SK-N-SH treated with all-trans-retinoic acid at 6 μM for 48 hours (cell line): Measurements from ENCODE around the gene CAB39L.

ENCODE experiments used
- ATAC-seq: fragments of 200-7000 bp; cut with Tn5 transposase; 3 replicates; pipeline ENCODE4 v1.9.1; 2020; ENCODE audit warnings: mild to moderate bottlenecking, moderate library complexity
- ARNTL ChIP-seq: fragments of 450-650 bp; formaldehyde crosslinking; IDR thresholded peaks from 2 replicates; pipeline ENCODE4 v1.5.0; 2020; ENCODE audit warnings: low read depth, mild to moderate bottlenecking, moderate library complexity, borderline replicate concordance
- BACH2 ChIP-seq: fragments of 250-450 bp; sonication (Bioruptor Pico); IDR thresholded peaks from 2 replicates; pipeline ENCODE4 v1.9.0; 2021; ENCODE audit warnings: mild to moderate bottlenecking, borderline replicate concordance
- CSDC2 ChIP-seq: fragments of 250-450 bp; sonication (Bioruptor Pico); IDR thresholded peaks from 2 replicates; pipeline ENCODE4 v1.5.0; 2020; ENCODE audit warnings: mild to moderate bottlenecking, moderate library complexity
- ESRRG ChIP-seq: fragments of 250-450 bp; sonication (Bioruptor Pico); IDR thresholded peaks from 2 replicates; pipeline ENCODE4 v1.6.1; 2021; ENCODE audit warnings: mild to moderate bottlenecking
- GLIS3 ChIP-seq: fragments of 250-450 bp; sonication (Bioruptor Pico); IDR thresholded peaks from 2 replicates; pipeline ENCODE4 v1.5.0; 2020; ENCODE audit warnings: mild to moderate bottlenecking, moderate library complexity
- ISL1 ChIP-seq: fragments of 250-450 bp; sonication (Bioruptor Pico); IDR thresholded peaks from 2 replicates; pipeline ENCODE4 v2.1.2; 2022; ENCODE audit warnings: mild to moderate bottlenecking, moderate library complexity
- OSR1 ChIP-seq: fragments of 250-450 bp; sonication (Bioruptor Pico); IDR thresholded peaks from 2 replicates; pipeline ENCODE4 v1.8.0; 2022; ENCODE audit warnings: moderate library complexity, mild to moderate bottlenecking, inconsistent platforms
- PPARA ChIP-seq: fragments of 250-450 bp; sonication (Bioruptor Pico); IDR thresholded peaks from 2 replicates; pipeline ENCODE4 v1.5.0; 2020; ENCODE audit warnings: mild to moderate bottlenecking, borderline replicate concordance
- RARB ChIP-seq: fragments of 250-450 bp; sonication (Bioruptor Pico); IDR thresholded peaks from 2 replicates; pipeline ENCODE4 v1.8.0; 2021; ENCODE audit warnings: mild to moderate bottlenecking, moderate library complexity
- SNAI2 ChIP-seq: fragments of 250-450 bp; sonication (Bioruptor Pico); IDR thresholded peaks from 2 replicates; pipeline ENCODE4 v1.5.0; 2020; ENCODE audit warnings: mild to moderate bottlenecking, moderate library complexity
- TCF4 ChIP-seq: fragments of 250-450 bp; sonication (Bioruptor Pico); IDR thresholded peaks from 2 replicates; pipeline ENCODE4 v1.8.0; 2021; ENCODE audit warnings: mild to moderate bottlenecking, moderate library complexity, borderline replicate concordance
- TOX ChIP-seq: fragments of 250-450 bp; sonication (Bioruptor Pico); IDR thresholded peaks from 2 replicates; pipeline ENCODE4 v1.8.0; 2021; ENCODE audit warnings: mild to moderate bottlenecking, moderate library complexity, borderline replicate concordance
- ZC3H10 ChIP-seq: fragments of 250-450 bp; sonication (Bioruptor Pico); IDR thresholded peaks from 2 replicates; pipeline ENCODE4 v1.5.1; 2021; ENCODE audit warnings: mild to moderate bottlenecking, moderate library complexity
- ZFP3 ChIP-seq: fragments of 250-450 bp; sonication (Bioruptor Pico); IDR thresholded peaks from 2 replicates; pipeline ENCODE4 v1.5.0; 2020; ENCODE audit warnings: mild to moderate bottlenecking, moderate library complexity
- ZFP30 ChIP-seq: fragments of 450-650 bp; formaldehyde crosslinking; IDR thresholded peaks from 2 replicates; pipeline ENCODE4 v1.5.0; 2022; ENCODE audit warnings: mild to moderate bottlenecking, moderate library complexity
- ZNF565 ChIP-seq: fragments of 450-650 bp; formaldehyde crosslinking; conservative IDR thresholded peaks from 2 replicates; pipeline ENCODE4 v1.5.0; 2020; ENCODE audit warnings: low read depth, mild to moderate bottlenecking, moderate library complexity
- ZNF70 ChIP-seq: fragments of 450-650 bp; formaldehyde crosslinking; IDR thresholded peaks from 2 replicates; pipeline ENCODE4 v1.5.0; 2020; ENCODE audit warnings: mild to moderate bottlenecking, moderate library complexity
- ZNF8 ChIP-seq: fragments of 450-650 bp; formaldehyde crosslinking; IDR thresholded peaks from 2 replicates; pipeline ENCODE4 v1.5.0; 2020; ENCODE audit warnings: mild to moderate bottlenecking, moderate library complexity
- TF ChIP-seq, protein P1 (sequence below): fragments of 250-450 bp; sonication (Bioruptor Pico); IDR thresholded peaks from 2 replicates; pipeline ENCODE4 v1.5.1; 2020; ENCODE audit warnings: low read depth, mild to moderate bottlenecking, moderate library complexity
- TF ChIP-seq, protein P2 (sequence below): fragments of 250-450 bp; sonication (Bioruptor Pico); IDR thresholded peaks from 2 replicates; pipeline ENCODE4 v1.8.0; 2020; ENCODE audit warnings: mild to moderate bottlenecking, moderate library complexity, borderline replicate concordance
- TF ChIP-seq, protein P3 (sequence below): fragments of 250-450 bp; sonication (Bioruptor Pico); IDR thresholded peaks from 2 replicates; pipeline ENCODE4 v1.8.0; 2021; ENCODE audit warnings: low read depth, mild to moderate bottlenecking, moderate library complexity, borderline replicate concordance
- TF ChIP-seq, protein P4 (sequence below): fragments of 250-450 bp; sonication (Bioruptor Pico); IDR thresholded peaks from 2 replicates; pipeline ENCODE4 v1.5.0; 2020; ENCODE audit warnings: mild to moderate bottlenecking, moderate library complexity
- TF ChIP-seq, protein P5 (sequence below): fragments of 250-450 bp; sonication (Bioruptor Pico); IDR thresholded peaks from 2 replicates; pipeline ENCODE4 v1.5.1; 2021; ENCODE audit warnings: mild to moderate bottlenecking, moderate library complexity

CAB39L gene

DNA sequence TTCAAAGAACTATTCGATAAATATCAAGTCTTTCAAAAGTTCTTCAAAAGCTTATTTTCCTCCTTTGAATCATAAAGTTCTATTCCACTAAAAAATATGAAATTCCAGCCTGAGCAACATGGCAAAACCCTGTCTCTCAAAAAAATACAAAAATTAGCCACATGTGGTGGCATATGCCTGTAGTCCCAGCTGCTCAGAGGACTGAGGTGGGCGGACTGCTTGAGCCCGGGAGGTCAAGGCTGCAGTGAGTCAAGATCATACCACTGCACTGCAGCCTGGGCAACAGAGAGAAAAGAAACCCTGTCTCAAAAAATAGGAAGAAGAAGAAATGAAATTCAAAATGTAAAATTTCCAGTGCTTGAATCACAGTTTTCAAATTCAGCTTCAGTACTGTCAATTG, 24.6 kb downstream of the CAB39L start:
- no peak for ATAC-seq
- no peak for TF ChIP-seq PPARA (CRISPR knock-in tag)
- no peak for TF ChIP-seq ISL1 (CRISPR knock-in tag)
- TF ChIP-seq ZC3H10 (CRISPR knock-in tag): no peak
- TF ChIP-seq SNAI2 (CRISPR knock-in tag): no peak
- no peak for TF ChIP-seq BACH2 (CRISPR knock-in tag)
- TF ChIP-seq RARB (CRISPR knock-in tag): no peak
- TF ChIP-seq, protein P1, sequence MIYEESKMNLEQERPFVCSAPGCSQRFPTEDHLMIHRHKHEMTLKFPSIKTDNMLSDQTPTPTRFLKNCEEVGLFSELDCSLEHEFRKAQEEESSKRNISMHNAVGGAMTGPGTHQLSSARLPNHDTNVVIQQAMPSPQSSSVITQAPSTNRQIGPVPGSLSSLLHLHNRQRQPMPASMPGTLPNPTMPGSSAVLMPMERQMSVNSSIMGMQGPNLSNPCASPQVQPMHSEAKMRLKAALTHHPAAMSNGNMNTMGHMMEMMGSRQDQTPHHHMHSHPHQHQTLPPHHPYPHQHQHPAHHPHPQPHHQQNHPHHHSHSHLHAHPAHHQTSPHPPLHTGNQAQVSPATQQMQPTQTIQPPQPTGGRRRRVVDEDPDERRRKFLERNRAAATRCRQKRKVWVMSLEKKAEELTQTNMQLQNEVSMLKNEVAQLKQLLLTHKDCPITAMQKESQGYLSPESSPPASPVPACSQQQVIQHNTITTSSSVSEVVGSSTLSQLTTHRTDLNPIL (CRISPR knock-in tag): no peak
- TF ChIP-seq, protein P2, sequence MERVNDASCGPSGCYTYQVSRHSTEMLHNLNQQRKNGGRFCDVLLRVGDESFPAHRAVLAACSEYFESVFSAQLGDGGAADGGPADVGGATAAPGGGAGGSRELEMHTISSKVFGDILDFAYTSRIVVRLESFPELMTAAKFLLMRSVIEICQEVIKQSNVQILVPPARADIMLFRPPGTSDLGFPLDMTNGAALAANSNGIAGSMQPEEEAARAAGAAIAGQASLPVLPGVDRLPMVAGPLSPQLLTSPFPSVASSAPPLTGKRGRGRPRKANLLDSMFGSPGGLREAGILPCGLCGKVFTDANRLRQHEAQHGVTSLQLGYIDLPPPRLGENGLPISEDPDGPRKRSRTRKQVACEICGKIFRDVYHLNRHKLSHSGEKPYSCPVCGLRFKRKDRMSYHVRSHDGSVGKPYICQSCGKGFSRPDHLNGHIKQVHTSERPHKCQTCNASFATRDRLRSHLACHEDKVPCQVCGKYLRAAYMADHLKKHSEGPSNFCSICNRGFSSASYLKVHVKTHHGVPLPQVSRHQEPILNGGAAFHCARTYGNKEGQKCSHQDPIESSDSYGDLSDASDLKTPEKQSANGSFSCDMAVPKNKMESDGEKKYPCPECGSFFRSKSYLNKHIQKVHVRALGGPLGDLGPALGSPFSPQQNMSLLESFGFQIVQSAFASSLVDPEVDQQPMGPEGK (CRISPR knock-in tag): no peak
- TF ChIP-seq TOX (CRISPR knock-in tag): no peak
- TF ChIP-seq, protein P3, sequence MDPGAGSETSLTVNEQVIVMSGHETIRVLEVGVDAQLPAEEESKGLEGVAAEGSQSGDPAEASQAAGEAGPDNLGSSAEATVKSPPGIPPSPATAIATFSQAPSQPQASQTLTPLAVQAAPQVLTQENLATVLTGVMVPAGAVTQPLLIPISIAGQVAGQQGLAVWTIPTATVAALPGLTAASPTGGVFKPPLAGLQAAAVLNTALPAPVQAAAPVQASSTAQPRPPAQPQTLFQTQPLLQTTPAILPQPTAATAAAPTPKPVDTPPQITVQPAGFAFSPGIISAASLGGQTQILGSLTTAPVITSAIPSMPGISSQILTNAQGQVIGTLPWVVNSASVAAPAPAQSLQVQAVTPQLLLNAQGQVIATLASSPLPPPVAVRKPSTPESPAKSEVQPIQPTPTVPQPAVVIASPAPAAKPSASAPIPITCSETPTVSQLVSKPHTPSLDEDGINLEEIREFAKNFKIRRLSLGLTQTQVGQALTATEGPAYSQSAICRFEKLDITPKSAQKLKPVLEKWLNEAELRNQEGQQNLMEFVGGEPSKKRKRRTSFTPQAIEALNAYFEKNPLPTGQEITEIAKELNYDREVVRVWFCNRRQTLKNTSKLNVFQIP (CRISPR knock-in tag): no peak
- no peak for TF ChIP-seq ZFP30 (CRISPR knock-in tag)
- TF ChIP-seq ZNF70 (CRISPR knock-in tag): no peak
- no peak for TF ChIP-seq ESRRG (CRISPR knock-in tag)
- no peak for TF ChIP-seq GLIS3 (CRISPR knock-in tag)
- no peak for TF ChIP-seq CSDC2 (CRISPR knock-in tag)
- TF ChIP-seq ZNF8 (CRISPR knock-in tag): no peak
- TF ChIP-seq, protein P4, sequence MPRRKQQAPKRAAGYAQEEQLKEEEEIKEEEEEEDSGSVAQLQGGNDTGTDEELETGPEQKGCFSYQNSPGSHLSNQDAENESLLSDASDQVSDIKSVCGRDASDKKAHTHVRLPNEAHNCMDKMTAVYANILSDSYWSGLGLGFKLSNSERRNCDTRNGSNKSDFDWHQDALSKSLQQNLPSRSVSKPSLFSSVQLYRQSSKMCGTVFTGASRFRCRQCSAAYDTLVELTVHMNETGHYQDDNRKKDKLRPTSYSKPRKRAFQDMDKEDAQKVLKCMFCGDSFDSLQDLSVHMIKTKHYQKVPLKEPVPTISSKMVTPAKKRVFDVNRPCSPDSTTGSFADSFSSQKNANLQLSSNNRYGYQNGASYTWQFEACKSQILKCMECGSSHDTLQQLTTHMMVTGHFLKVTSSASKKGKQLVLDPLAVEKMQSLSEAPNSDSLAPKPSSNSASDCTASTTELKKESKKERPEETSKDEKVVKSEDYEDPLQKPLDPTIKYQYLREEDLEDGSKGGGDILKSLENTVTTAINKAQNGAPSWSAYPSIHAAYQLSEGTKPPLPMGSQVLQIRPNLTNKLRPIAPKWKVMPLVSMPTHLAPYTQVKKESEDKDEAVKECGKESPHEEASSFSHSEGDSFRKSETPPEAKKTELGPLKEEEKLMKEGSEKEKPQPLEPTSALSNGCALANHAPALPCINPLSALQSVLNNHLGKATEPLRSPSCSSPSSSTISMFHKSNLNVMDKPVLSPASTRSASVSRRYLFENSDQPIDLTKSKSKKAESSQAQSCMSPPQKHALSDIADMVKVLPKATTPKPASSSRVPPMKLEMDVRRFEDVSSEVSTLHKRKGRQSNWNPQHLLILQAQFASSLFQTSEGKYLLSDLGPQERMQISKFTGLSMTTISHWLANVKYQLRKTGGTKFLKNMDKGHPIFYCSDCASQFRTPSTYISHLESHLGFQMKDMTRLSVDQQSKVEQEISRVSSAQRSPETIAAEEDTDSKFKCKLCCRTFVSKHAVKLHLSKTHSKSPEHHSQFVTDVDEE (CRISPR knock-in tag): no peak
- no peak for TF ChIP-seq ZNF565 (CRISPR knock-in tag)
- no peak for TF ChIP-seq ZFP3 (CRISPR knock-in tag)

DNA sequence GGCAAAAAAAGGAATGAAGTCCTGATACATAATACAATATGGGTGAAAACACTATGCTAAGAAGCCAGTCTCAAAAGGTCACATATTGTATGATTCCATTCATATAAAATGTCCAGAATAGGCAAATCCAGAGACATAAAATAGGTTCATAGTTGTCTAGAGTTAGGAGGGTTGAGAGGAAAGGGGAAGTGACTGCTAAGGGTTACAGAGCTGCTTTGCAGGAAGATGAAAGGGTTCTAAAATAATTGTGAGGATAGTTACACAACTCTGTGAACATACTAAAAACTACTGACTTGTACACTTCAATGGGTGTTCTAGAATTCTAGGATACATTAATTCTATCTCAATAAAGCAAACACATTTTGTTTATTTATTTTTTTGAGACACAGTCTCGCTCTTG, 25.7 kb downstream of the CAB39L start:
- TF ChIP-seq BACH2 (CRISPR knock-in tag): no peak
- no peak for TF ChIP-seq TCF4
- TF ChIP-seq, protein P5, sequence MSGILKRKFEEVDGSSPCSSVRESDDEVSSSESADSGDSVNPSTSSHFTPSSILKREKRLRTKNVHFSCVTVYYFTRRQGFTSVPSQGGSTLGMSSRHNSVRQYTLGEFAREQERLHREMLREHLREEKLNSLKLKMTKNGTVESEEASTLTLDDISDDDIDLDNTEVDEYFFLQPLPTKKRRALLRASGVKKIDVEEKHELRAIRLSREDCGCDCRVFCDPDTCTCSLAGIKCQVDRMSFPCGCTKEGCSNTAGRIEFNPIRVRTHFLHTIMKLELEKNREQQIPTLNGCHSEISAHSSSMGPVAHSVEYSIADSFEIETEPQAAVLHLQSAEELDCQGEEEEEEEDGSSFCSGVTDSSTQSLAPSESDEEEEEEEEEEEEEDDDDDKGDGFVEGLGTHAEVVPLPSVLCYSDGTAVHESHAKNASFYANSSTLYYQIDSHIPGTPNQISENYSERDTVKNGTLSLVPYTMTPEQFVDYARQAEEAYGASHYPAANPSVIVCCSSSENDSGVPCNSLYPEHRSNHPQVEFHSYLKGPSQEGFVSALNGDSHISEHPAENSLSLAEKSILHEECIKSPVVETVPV (CRISPR knock-in tag): no peak
- TF ChIP-seq, protein P2 (CRISPR knock-in tag): no peak
- TF ChIP-seq, protein P4 (CRISPR knock-in tag): no peak
- TF ChIP-seq SNAI2 (CRISPR knock-in tag): no peak
- TF ChIP-seq GLIS3 (CRISPR knock-in tag): no peak
- TF ChIP-seq ZFP30 (CRISPR knock-in tag): no peak
- TF ChIP-seq ISL1 (CRISPR knock-in tag): no peak
- TF ChIP-seq PPARA (CRISPR knock-in tag): no peak
- TF ChIP-seq ZNF70 (CRISPR knock-in tag): no peak
- TF ChIP-seq OSR1: no peak
- TF ChIP-seq ZNF565 (CRISPR knock-in tag): no peak
- TF ChIP-seq ZFP3 (CRISPR knock-in tag): no peak
- no peak for TF ChIP-seq ARNTL (CRISPR knock-in tag)
- ATAC-seq: no peak
